OCI-LY1 (cell line): ENCODE data around the gene BCCIP.

Experiments used
- H2AFZ ChIP-seq: fragments of 200-600 bp; sonication (generic), shearing (Covaris generic); 2 replicates; pipeline ENCODE4 v1.6.0; 2014; ENCODE audit warnings: antibody characterized with exemption, mild to moderate bottlenecking, low read length
- H3F3A ChIP-seq: fragments of 200-600 bp; sonication (generic), shearing (Covaris generic); 2 replicates; pipeline ENCODE4 v1.6.0; 2014; ENCODE audit warnings: mild to moderate bottlenecking, antibody characterized with exemption, low read length, moderate library complexity; ENCODE audit not compliant: insufficient read depth
- H3K27ac ChIP-seq: fragments of 200-600 bp; sonication (generic); 2 replicates; pipeline ENCODE4 v1.5.1; 2014; ENCODE audit warnings: low read length, mixed run types, mild to moderate bottlenecking, low read depth; ENCODE audit not compliant: poor library complexity, severe bottlenecking
- H3K27me3 ChIP-seq: fragments of 200-600 bp; sonication (generic); 2 replicates; pipeline ENCODE4 v1.6.0; 2014; ENCODE audit warnings: antibody characterized with exemption, mild to moderate bottlenecking, low read length, moderate library complexity; ENCODE audit not compliant: insufficient read depth
- H3K36me3 ChIP-seq: fragments of 200-600 bp; sonication (generic); 2 replicates; pipeline ENCODE4 v1.6.1; 2014; ENCODE audit warnings: mild to moderate bottlenecking, antibody characterized with exemption, low read length, moderate library complexity, mixed read lengths; ENCODE audit not compliant: insufficient read depth
- H3K4me1 ChIP-seq: fragments of 200-600 bp; sonication (generic); 2 replicates; pipeline ENCODE4 v1.5.1; 2014; ENCODE audit warnings: mild to moderate bottlenecking, low read length, moderate library complexity; ENCODE audit not compliant: insufficient read depth, severe bottlenecking
- H3K4me2 ChIP-seq: fragments of 200-600 bp; sonication (generic), shearing (Covaris generic); 2 replicates; pipeline ENCODE4 v1.6.1; 2014; ENCODE audit warnings: low read length
- H3K4me3 ChIP-seq: fragments of 200-600 bp; sonication (generic); 2 replicates; pipeline ENCODE4 v1.5.1; 2014; ENCODE audit warnings: low read length, low read depth, mild to moderate bottlenecking, mixed read lengths; ENCODE audit not compliant: poor library complexity, severe bottlenecking
- H3K79me2 ChIP-seq: fragments of 200-600 bp; shearing (Covaris generic); 2 replicates; pipeline ENCODE4 v1.6.1; 2016; ENCODE audit warnings: mixed run types, low read length, mixed read lengths; ENCODE audit not compliant: insufficient read depth
- H3K9ac ChIP-seq: fragments of 200-600 bp; sonication (generic), shearing (Covaris generic); 2 replicates; pipeline ENCODE4 v1.6.1; 2014; ENCODE audit warnings: mild to moderate bottlenecking, low read length, mixed read lengths
- H3K9me2 ChIP-seq: fragments of 200-600 bp; sonication (generic), shearing (Covaris generic); 2 replicates; pipeline ENCODE4 v1.6.1; 2014; ENCODE audit warnings: low read depth, mild to moderate bottlenecking, low read length, mixed read lengths
- H3K9me3 ChIP-seq: fragments of 200-600 bp; shearing (Covaris generic); 2 replicates; pipeline ENCODE4 v1.6.1; 2014; ENCODE audit warnings: low read length, mixed read lengths
- H4K20me1 ChIP-seq: fragments of 200-600 bp; sonication (generic), shearing (Covaris generic); 2 replicates; pipeline ENCODE4 v1.6.0; 2016; ENCODE audit warnings: mild to moderate bottlenecking, low read length; ENCODE audit not compliant: insufficient read depth
- EZH2 ChIP-seq: fragments of 200-600 bp; sonication (generic), shearing (Covaris generic); IDR thresholded peaks from 2 replicates; pipeline ENCODE4 v1.8.0; 2017; ENCODE audit warnings: borderline replicate concordance, mixed run types, mild to moderate bottlenecking, antibody characterized with exemption, low read length, moderate library complexity, mixed read lengths
- TF ChIP-seq, protein P1 (sequence below): fragments of 200-600 bp; sonication (generic), shearing (Covaris generic); IDR thresholded peaks from 2 replicates; pipeline ENCODE4 v1.5.1; 2017; ENCODE audit warnings: mild to moderate bottlenecking, antibody characterized with exemption, low read length, moderate library complexity, mixed read lengths

Gene BCCIP

GRCh38 chr10:125822878-125823662 is at the start of gene BCCIP, which contains the start of gene UROS:
Gene BCCIP, plus strand, starts transcription at chr10:125823546. Its CDS starts 12 bp downstream, at chr10:125823558.
Gene UROS, minus strand, starts transcription at chr10:125823258. Its CDS starts 6,759 bp downstream, at chr10:125816499.
- H3K27ac ChIP-seq, result peak within 1 kb of the TSS; percentile 72
- H3K4me3 ChIP-seq, result peak within 1 kb of the TSS; percentile 86
- H4K20me1 ChIP-seq, result no peaks in the 10 kb centered on the region
- H3K9ac ChIP-seq, result peak within 1 kb of the TSS; percentile 90
- TF ChIP-seq EZH2, result no peak
- TF ChIP-seq, protein P1, sequence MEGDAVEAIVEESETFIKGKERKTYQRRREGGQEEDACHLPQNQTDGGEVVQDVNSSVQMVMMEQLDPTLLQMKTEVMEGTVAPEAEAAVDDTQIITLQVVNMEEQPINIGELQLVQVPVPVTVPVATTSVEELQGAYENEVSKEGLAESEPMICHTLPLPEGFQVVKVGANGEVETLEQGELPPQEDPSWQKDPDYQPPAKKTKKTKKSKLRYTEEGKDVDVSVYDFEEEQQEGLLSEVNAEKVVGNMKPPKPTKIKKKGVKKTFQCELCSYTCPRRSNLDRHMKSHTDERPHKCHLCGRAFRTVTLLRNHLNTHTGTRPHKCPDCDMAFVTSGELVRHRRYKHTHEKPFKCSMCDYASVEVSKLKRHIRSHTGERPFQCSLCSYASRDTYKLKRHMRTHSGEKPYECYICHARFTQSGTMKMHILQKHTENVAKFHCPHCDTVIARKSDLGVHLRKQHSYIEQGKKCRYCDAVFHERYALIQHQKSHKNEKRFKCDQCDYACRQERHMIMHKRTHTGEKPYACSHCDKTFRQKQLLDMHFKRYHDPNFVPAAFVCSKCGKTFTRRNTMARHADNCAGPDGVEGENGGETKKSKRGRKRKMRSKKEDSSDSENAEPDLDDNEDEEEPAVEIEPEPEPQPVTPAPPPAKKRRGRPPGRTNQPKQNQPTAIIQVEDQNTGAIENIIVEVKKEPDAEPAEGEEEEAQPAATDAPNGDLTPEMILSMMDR, result no peak
- no peaks in the 10 kb centered on the region for H3F3A ChIP-seq
- no peaks in the 10 kb centered on the region for H3K9me3 ChIP-seq
- H3K79me2 ChIP-seq, result peaks cover 31% of the 10 kb centered on the region
- peaks cover 34% of the 10 kb centered on the region for H3K36me3 ChIP-seq
- H3K4me2 ChIP-seq, result peak within 1 kb of the TSS; percentile 69
- H3K27me3 ChIP-seq, result no peaks in the 10 kb centered on the region
- H3K4me1 ChIP-seq, result peaks cover 37% of the 10 kb centered on the region
- no peaks in the 10 kb centered on the region for H3K9me2 ChIP-seq
- H2AFZ ChIP-seq, result no peak within 1 kb of the TSS

DNA sequence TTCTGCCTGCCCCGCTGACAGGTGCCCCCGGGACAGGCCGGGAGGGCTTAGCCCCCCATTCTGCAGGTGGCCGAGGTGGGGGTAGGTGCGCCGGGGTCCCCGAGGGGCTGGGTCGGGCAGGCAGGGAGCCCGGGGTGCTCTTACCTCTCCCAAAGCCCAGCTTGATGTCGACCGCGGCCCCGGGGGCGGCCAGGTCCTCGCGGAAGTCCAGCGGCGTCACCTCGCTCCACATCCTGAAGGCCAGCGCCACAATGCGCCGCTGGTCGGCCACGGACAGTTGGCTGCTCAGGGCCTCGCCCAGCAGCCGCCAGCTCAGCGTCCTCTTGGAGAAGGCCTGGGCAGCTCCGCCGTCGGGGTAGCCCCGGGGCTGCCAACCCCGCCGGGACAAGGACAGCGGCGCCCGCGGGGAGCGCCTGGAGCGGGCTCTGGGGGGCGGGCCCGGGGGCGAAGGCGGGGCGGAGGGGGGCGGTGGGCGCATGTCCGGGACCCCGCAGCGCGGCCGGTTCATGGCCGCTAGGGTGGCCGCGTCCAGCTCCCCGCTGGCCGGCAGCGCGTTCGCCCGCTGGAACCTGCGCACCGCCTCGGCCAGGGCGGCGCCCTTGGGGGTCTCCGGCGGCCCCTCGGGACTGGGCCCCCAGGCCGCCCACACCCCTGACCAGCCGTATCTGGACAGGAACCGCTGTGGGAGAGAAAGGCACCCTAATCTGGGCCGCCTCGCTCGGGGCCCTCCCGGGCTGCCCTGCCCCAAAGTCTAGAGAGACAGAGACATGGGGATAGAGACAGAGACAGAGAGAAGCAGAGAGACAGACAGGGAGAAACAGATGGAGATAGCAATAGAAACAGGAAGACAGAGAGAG is 49.4 kb upstream of the BCCIP start:
- no peaks in the 10 kb centered on the region for H4K20me1 ChIP-seq
- no peaks in the 10 kb centered on the region for H3K9me2 ChIP-seq
- H3K9ac ChIP-seq, result no peak overlapping the region
- no peak overlapping the region for H2AFZ ChIP-seq
- no peaks in the 10 kb centered on the region for H3K27me3 ChIP-seq
- no peaks in the 10 kb centered on the region for H3K9me3 ChIP-seq
- H3F3A ChIP-seq, result no peaks in the 10 kb centered on the region
- TF ChIP-seq, protein P1, result no peak
- no peak for TF ChIP-seq EZH2
- H3K4me2 ChIP-seq, result no peak overlapping the region
- no peaks in the 10 kb centered on the region for H3K4me1 ChIP-seq
- H3K27ac ChIP-seq, result no peak overlapping the region
- no peak overlapping the region for H3K4me3 ChIP-seq
- H3K79me2 ChIP-seq, result no peaks in the 10 kb centered on the region
- no peaks in the 10 kb centered on the region for H3K36me3 ChIP-seq

DNA sequence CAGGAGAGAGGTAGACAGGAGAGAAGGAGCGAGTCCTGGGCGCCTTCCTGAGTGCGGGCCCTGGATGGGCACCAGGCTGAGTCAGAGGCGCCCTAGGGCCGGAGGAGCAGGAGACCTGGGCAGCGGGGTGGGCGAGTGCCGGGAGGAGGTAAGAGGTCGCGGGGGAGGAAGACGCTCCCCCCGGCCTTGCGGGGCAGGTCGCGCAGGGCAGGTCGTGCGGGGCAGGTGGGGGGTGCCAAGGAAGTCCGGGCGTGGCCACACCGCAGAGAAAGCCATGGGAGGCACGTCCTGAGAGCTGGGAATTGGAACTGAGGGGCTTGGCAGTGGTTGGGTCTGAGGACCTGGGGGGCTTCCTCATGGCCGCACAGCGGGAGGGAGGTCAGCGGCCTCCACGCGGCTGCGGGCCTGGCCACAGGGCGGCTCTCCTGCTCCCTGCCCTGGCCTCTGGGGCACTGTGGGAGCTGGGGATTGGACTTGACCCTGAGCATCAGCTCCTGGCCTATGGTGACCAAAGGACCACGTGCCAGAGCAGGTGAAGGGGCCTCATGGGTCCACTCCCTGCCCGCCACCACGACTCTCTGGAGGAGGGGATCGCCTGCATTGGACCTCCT is 48.7 kb upstream of the BCCIP start:
- Histone ChIP-seq H3K4me2 (no peak overlapping the region), H3F3A (no peaks in the 10 kb centered on the region), H3K4me1 (no peaks in the 10 kb centered on the region), H2AFZ (no peak overlapping the region), H3K9ac (no peak overlapping the region), H4K20me1 (no peaks in the 10 kb centered on the region), H3K79me2 (no peaks in the 10 kb centered on the region), H3K9me3 (no peaks in the 10 kb centered on the region), H3K27me3 (no peaks in the 10 kb centered on the region), H3K9me2 (no peaks in the 10 kb centered on the region), H3K36me3 (no peaks in the 10 kb centered on the region), H3K27ac (no peak overlapping the region), H3K4me3 (no peak overlapping the region)
- TF ChIP-seq, protein P1, result no peak
- no peak for TF ChIP-seq EZH2
